OCI-LY3 (cell line): Measurements from ENCODE around the gene ATG3.

Source experiments
- EZH2phosphoT487 ChIP-seq: fragments of 200-600 bp; shearing (Covaris generic); IDR thresholded peaks from 2 replicates; pipeline ENCODE4 v1.6.1; 2018; ENCODE audit warnings: antibody characterized with exemption, mixed run types, low read depth
- TF ChIP-seq, protein P1 (sequence below): fragments of 200-600, 300-600 bp; sonication (generic); IDR thresholded peaks from 2 replicates; pipeline ENCODE4 v1.5.1; 2014; ENCODE audit warnings: antibody characterized with exemption, low read length, low read depth

DNA sequence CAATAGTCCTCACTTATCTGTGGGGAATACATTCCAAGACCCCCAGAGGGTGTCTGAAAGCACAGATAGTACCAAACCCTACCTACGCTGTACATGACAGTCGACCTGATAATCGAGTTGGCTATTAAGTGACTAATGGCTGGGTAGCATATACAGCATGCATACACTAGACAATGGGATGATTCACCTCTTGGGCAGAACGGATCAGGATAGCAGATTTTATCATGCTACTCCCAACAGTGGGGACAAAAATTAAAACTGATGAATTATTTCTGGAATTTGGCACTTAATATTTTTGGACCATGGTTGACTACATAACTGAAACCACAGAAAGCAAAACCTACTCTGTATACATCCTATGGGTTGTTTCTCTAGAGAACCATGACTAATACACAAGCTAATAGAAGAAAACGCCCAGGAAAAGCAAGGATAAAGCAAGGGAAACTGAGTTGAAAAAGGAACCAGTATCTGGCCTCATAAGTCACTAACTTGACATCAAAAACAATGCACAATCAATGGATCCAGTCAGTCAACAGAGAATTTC lies 15.5 kb downstream of the ATG3 start:
- TF ChIP-seq, protein P1, sequence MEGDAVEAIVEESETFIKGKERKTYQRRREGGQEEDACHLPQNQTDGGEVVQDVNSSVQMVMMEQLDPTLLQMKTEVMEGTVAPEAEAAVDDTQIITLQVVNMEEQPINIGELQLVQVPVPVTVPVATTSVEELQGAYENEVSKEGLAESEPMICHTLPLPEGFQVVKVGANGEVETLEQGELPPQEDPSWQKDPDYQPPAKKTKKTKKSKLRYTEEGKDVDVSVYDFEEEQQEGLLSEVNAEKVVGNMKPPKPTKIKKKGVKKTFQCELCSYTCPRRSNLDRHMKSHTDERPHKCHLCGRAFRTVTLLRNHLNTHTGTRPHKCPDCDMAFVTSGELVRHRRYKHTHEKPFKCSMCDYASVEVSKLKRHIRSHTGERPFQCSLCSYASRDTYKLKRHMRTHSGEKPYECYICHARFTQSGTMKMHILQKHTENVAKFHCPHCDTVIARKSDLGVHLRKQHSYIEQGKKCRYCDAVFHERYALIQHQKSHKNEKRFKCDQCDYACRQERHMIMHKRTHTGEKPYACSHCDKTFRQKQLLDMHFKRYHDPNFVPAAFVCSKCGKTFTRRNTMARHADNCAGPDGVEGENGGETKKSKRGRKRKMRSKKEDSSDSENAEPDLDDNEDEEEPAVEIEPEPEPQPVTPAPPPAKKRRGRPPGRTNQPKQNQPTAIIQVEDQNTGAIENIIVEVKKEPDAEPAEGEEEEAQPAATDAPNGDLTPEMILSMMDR, result no peak
- no peak for TF ChIP-seq EZH2phosphoT487
